Cardiac muscle cell (in vitro differentiated cells and primary cell): ENCODE results near the gene IFNA2. TPM values are rescaled to one million over a fixed set of nuclear protein-coding genes. Genes with fewer than 3 reads are reported as not detected.

ENCODE experiments used
- DNase-seq, 2 donors: peaks; one replicate each; pipeline versions ENCODE4 v3.0.0 to v3.0.0-alpha.2; 2010 to 2017; ENCODE audit warnings: low read depth in 1 of 2, low spot score in 1 of 2
- H3K27ac ChIP-seq: fragments of 200-600 bp; sonication (generic); 2 replicates; pipeline ENCODE4 v1.5.1; 2016
- H3K27me3 ChIP-seq: fragments of 200-600 bp; sonication (generic); 2 replicates; pipeline ENCODE4 v1.6.0; 2016; ENCODE audit warnings: control low read depth
- H3K36me3 ChIP-seq: fragments of 200-600 bp; sonication (generic); 2 replicates; pipeline ENCODE4 v1.5.1; 2016; ENCODE audit warnings: control low read depth
- H3K4me1 ChIP-seq: fragments of 200-600 bp; sonication (generic); 2 replicates; pipeline ENCODE4 v1.8.1; 2017; ENCODE audit warnings: low read depth, mild to moderate bottlenecking, mixed run types
- H3K4me3 ChIP-seq: fragments of 200-600 bp; sonication (generic); 2 replicates; pipeline ENCODE4 v1.5.1; 2016; ENCODE audit warnings: mild to moderate bottlenecking
- H3K9me3 ChIP-seq: fragments of 200-600 bp; sonication (generic); 2 replicates; pipeline ENCODE4 v1.5.1; 2017; ENCODE audit warnings: low read depth, mild to moderate bottlenecking, control low read depth
- polyA plus RNA-seq: library from polyadenylated mRNA; unstranded; fragments of >200 nt; fragmentation: Nextera tagmentation; extraction: Ambion mirVana; gene quantifications from 2 replicates; pipeline ENCODE4 v1.2.1, GENCODE V29; 2016
- total RNA-seq: library from RNA; depleted of rRNA; stranded (reverse); fragments of >200 nt; gene quantifications from 2 replicates; pipeline ENCODE4 v1.2.3, GENCODE V29; 2016
- TF ChIP-seq, protein P1 (sequence below): IDR thresholded peaks from 2 replicates; pipeline ENCODE4 v1.5.1; 2012; ENCODE audit warnings: low read depth, mild to moderate bottlenecking, low read length

IFNA2 gene
- total and polyA plus RNA-seq, 2 experiments from 2014 or later: not detected

DNA sequence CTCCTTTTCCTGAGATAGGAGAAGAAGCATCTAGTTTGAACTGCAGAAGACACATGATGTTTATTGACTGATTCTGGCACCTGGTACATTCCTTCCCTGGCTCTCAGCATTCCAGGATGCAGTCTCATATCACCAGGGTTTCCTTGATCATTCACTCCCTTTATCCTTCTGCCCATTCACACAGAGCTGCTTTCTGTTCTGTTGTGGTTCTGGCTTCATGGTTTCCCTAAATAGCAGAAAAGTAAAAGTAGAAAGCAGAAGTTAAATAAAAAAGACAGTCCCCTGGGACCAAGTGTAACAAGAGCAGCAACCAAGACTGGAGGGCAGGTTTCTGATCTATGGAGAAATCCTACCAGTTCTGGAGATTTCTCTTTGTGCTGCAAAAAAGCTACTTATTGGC, 26.9 kb upstream of the IFNA2 start:
- Histone ChIP-seq H3K4me3 (no peak overlapping the region), H3K9me3 (no peaks in the 10 kb centered on the region), H3K27me3 (peaks cover 3% of the 10 kb centered on the region), H3K4me1 (no peaks in the 10 kb centered on the region), H3K27ac (no peak overlapping the region), H3K36me3 (no peaks in the 10 kb centered on the region)
- DNase-seq: no peak
- TF ChIP-seq, protein P1, sequence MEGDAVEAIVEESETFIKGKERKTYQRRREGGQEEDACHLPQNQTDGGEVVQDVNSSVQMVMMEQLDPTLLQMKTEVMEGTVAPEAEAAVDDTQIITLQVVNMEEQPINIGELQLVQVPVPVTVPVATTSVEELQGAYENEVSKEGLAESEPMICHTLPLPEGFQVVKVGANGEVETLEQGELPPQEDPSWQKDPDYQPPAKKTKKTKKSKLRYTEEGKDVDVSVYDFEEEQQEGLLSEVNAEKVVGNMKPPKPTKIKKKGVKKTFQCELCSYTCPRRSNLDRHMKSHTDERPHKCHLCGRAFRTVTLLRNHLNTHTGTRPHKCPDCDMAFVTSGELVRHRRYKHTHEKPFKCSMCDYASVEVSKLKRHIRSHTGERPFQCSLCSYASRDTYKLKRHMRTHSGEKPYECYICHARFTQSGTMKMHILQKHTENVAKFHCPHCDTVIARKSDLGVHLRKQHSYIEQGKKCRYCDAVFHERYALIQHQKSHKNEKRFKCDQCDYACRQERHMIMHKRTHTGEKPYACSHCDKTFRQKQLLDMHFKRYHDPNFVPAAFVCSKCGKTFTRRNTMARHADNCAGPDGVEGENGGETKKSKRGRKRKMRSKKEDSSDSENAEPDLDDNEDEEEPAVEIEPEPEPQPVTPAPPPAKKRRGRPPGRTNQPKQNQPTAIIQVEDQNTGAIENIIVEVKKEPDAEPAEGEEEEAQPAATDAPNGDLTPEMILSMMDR: no peak

- peaks cover 10% of the 10 kb centered on the region for H3K27me3 ChIP-seq
- no peaks in the 10 kb centered on the region for H3K36me3 ChIP-seq
- H3K9me3 ChIP-seq: no peaks in the 10 kb centered on the region
- no peak within 1 kb of the TSS for H3K27ac ChIP-seq
- H3K4me3 ChIP-seq: no peak within 1 kb of the TSS
- DNase-seq: no peak
- no peaks in the 10 kb centered on the region for H3K4me1 ChIP-seq
- TF ChIP-seq, protein P1: no peak
Observed at GRCh38 chr9:21408817-21409216, 23.6 kb upstream of the IFNA2 start, which contains the start of gene IFNA8. Gene IFNA8 (plus strand): TSS chr9:21409117. CDS start chr9:21409177, 60 bp downstream.

- Histone ChIP-seq H3K27ac (no peak overlapping the region), H3K27me3 (peaks cover 44% of the 10 kb centered on the region), H3K36me3 (no peaks in the 10 kb centered on the region), H3K4me3 (no peak overlapping the region), H3K9me3 (no peaks in the 10 kb centered on the region), H3K4me1 (no peaks in the 10 kb centered on the region)
- no peak for DNase-seq
- TF ChIP-seq, protein P1: no peak
Observed at GRCh38 chr9:21404146-21404545, 18.9 kb upstream of the IFNA2 start.

- Histone ChIP-seq H3K27ac (no peak overlapping the region), H3K4me3 (peak overlapping the region; percentile 24), H3K27me3 (peaks cover 59% of the 10 kb centered on the region), H3K9me3 (no peaks in the 10 kb centered on the region), H3K36me3 (no peaks in the 10 kb centered on the region), H3K4me1 (no peaks in the 10 kb centered on the region)
- DNase-seq: peak; percentile 21 to 37
- TF ChIP-seq, protein P1: peak; percentile 13
Observed at GRCh38 chr9:21402386-21403251, 17.4 kb upstream of the IFNA2 start.

DNA sequence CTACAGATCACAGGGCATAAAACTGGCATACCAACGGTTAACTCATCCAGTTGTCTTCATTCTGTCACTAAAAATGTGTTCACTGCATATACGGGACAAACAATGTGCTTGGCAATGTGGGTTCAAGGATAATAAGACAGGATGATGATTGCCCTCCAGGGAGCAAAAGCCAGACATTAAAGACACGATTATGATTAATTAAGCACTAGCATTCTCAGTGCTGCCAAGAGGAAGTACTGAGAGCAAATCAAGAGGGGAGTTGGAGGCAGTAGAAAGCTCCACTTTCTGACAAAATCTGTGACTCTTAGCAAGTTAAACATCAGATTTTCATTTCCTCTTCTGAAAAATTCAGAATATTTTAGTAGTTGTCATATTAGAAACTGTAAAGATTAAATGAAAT, 14.8 kb upstream of the IFNA2 start:
- H3K36me3 ChIP-seq: no peaks in the 10 kb centered on the region

More for the DNA sequence above, 14.8 kb upstream of the IFNA2 start:
- Histone ChIP-seq H3K27me3 (peaks cover 85% of the 10 kb centered on the region), H3K4me1 (no peaks in the 10 kb centered on the region), H3K9me3 (no peaks in the 10 kb centered on the region), H3K4me3 (no peak overlapping the region), H3K27ac (no peak overlapping the region)
- TF ChIP-seq, protein P1: no peak
- DNase-seq: no peak
